HepG2 (cell line): ENCODE results near the gene ZNF132. TPM values are rescaled to one million over a fixed set of nuclear protein-coding genes. Genes with fewer than 3 reads are reported as not detected.

ENCODE experiments used
- CREB3 ChIP-seq: sonication (generic); formaldehyde crosslinking; IDR thresholded peaks from 2 replicates; pipeline ENCODE4 v1.5.0; 2020; ENCODE audit warnings: missing genetic modification reagents
- GABPA ChIP-seq, 2 experiments: IDR thresholded peaks; 2 replicates each; pipeline ENCODE4 v1.6.1; 2011 to 2016; ENCODE audit warnings: low read depth in 2 of 2, low read length in 1 of 2, missing biosample characterization in 1 of 2, missing genetic modification characterization in 1 of 2
- SNAPC4 ChIP-seq: sonication (generic); formaldehyde crosslinking; IDR thresholded peaks from 2 replicates; pipeline ENCODE4 v1.4.0; 2020; ENCODE audit warnings: mild to moderate bottlenecking, missing genetic modification reagents
- SSRP1 ChIP-seq: IDR thresholded peaks from 2 replicates; pipeline ENCODE4 v1.6.1; 2016; ENCODE audit warnings: control low read depth
- ZBTB4 ChIP-seq: sonication (generic); formaldehyde crosslinking; IDR thresholded peaks from 2 replicates; pipeline ENCODE4 v1.4.0; 2020; ENCODE audit warnings: missing genetic modification reagents, mild to moderate bottlenecking, borderline replicate concordance
- ZNF225 ChIP-seq: sonication (generic); formaldehyde crosslinking; IDR thresholded peaks from 2 replicates; pipeline ENCODE4 v1.4.0; 2020; ENCODE audit warnings: mild to moderate bottlenecking, missing genetic modification reagents
- ZNF562 ChIP-seq: sonication (generic); formaldehyde crosslinking; IDR thresholded peaks from 2 replicates; pipeline ENCODE4 v1.8.0; 2022; ENCODE audit warnings: missing genetic modification reagents, borderline replicate concordance
- ZNF572 ChIP-seq: sonication (generic); formaldehyde crosslinking; IDR thresholded peaks from 2 replicates; pipeline ENCODE4 v1.5.1; 2020; ENCODE audit warnings: mild to moderate bottlenecking, missing genetic modification reagents
- ZNF773 ChIP-seq: sonication (generic); formaldehyde crosslinking; IDR thresholded peaks from 2 replicates; pipeline ENCODE4 v1.4.0; 2020; ENCODE audit warnings: missing genetic modification reagents, borderline replicate concordance
- ZNF775 ChIP-seq: sonication (generic); formaldehyde crosslinking; IDR thresholded peaks from 2 replicates; pipeline ENCODE4 v1.4.0; 2020; ENCODE audit warnings: missing genetic modification reagents, mild to moderate bottlenecking, moderate library complexity, borderline replicate concordance
- polyA plus RNA-seq, 8 experiments: library from polyadenylated mRNA; depleted of rRNA in 3 of 8; stranded (reverse) in 7 of 8; unstranded in 1 of 8; fragments of >200 nt; fragmentation: Illumina TruSeq in 4 of 8; extraction: Trizol in 4 of 8; gene quantifications; 2 replicates each; pipeline versions ENCODE4 v1.2.1 to v1.2.3, GENCODE V29; 2011 to 2016; ENCODE audit warnings: low read depth in 4 of 8, missing spikeins in 1 of 8, mixed read lengths in 1 of 8; ENCODE audit not compliant: insufficient read depth in 1 of 8
- total RNA-seq, 5 experiments: library from RNA; depleted of rRNA; stranded (reverse); fragments of >200 nt; fragmentation: Illumina TruSeq; extraction: Trizol; gene quantifications; 2 replicates each; pipeline ENCODE4 v1.2.3, GENCODE V29; 2016; ENCODE audit warnings: low read depth in 1 of 5
- TF ChIP-seq, protein P1 (sequence below): IDR thresholded peaks from 2 replicates; pipeline ENCODE4 v1.6.1; 2016; ENCODE audit warnings: low read depth, borderline replicate concordance
- TF ChIP-seq, protein P2 (sequence below): sonication (generic); formaldehyde crosslinking; IDR thresholded peaks from 2 replicates; pipeline ENCODE4 v1.4.0; 2020; ENCODE audit warnings: missing genetic modification reagents, borderline replicate concordance

ZNF132 gene
- total and polyA plus RNA-seq, 2 of the 13 experiments (the other 11 are each of a cell fraction or from before 2014, with no cell fraction given) = not detected

- TF ChIP-seq GABPA (IDR thresholded peaks at IDR 0.05; ENCODE audit: low read depth, low read length) (peak; percentile 75), GABPA (CRISPR knock-in tag; IDR thresholded peaks at IDR 0.05; ENCODE audit: low read depth) (peak; percentile 88), ZNF562 (CRISPR knock-in tag) (no peak), CREB3 (CRISPR knock-in tag) (no peak), ZNF572 (CRISPR knock-in tag) (peak; percentile 45; the same call in 1 of the 2 replicates), ZNF225 (CRISPR knock-in tag) (no peak; the same call in 1 of the 2 replicates), SNAPC4 (CRISPR knock-in tag) (peak; percentile 83), ZNF775 (CRISPR knock-in tag) (no peak), SSRP1 (CRISPR knock-in tag) (peak; percentile 94), ZNF773 (no peak), ZBTB4 (CRISPR knock-in tag) (peak; percentile 54; the same call in 1 of the 2 replicates)
- TF ChIP-seq, protein P1, sequence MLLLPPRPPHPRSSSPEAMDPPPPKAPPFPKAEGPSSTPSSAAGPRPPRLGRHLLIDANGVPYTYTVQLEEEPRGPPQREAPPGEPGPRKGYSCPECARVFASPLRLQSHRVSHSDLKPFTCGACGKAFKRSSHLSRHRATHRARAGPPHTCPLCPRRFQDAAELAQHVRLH (CRISPR knock-in tag) = 0 out of 2 replicates have a peak, but pooled peaks have one; percentile 50
- TF ChIP-seq, protein P2, sequence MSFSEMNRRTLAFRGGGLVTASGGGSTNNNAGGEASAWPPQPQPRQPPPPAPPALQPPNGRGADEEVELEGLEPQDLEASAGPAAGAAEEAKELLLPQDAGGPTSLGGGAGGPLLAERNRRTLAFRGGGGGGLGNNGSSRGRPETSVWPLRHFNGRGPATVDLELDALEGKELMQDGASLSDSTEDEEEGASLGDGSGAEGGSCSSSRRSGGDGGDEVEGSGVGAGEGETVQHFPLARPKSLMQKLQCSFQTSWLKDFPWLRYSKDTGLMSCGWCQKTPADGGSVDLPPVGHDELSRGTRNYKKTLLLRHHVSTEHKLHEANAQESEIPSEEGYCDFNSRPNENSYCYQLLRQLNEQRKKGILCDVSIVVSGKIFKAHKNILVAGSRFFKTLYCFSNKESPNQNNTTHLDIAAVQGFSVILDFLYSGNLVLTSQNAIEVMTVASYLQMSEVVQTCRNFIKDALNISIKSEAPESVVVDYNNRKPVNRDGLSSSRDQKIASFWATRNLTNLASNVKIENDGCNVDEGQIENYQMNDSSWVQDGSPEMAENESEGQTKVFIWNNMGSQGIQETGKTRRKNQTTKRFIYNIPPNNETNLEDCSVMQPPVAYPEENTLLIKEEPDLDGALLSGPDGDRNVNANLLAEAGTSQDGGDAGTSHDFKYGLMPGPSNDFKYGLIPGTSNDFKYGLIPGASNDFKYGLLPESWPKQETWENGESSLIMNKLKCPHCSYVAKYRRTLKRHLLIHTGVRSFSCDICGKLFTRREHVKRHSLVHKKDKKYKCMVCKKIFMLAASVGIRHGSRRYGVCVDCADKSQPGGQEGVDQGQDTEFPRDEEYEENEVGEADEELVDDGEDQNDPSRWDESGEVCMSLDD (CRISPR knock-in tag) = no peak
Observed at GRCh38 chr19:58475714-58476497, 36.0 kb upstream of the ZNF132 start, which contains the start of gene ZNF446 (continued).
